ENCODE data around the gene ZBTB40.

ZBTB40 gene

DNA sequence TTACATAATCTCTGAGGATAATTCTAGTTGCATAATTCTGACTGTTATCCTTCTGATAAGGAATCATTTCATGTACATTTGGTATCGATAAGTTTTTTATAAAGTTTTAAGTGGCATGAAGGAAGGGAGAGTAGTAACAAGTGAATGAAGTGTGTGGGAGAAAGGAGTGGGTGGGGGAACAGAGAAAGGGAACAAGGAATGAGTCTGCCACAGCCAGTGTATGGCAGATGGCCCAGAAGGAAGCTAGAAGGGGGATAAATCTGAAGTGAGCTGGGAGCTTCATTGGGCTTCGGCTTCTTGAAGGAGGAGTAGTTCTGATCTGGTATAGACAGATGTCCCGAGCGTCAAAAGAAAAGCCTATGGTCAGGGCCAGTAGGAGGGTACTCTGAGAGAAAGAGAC, 18.6 kb downstream of the ZBTB40 start:
- Histone ChIP-seq H3K4me1 (ENCODE audit: control insufficient read depth, insufficient read depth, low read length) (no peaks in the 10 kb centered on the region), H3K4me3 (ENCODE audit: low read depth, low read length) (no peak overlapping the region), H3K9me3 (ENCODE audit: control insufficient read depth, insufficient read depth, low read depth, low read length) (no peaks in the 10 kb centered on the region), H3K27ac (ENCODE audit: extremely low read depth, low read depth, low read length) (no peak overlapping the region), H3K36me3 (ENCODE audit: control insufficient read depth in 2 of 2, insufficient read depth in 1 of 2, low read length in 2 of 2) (no peaks in the 10 kb centered on the region)
- TF ChIP-seq PRDM1 (tag by site-specific recombination; IDR thresholded peaks at IDR 0.05), result peak; percentile 77
- TF ChIP-seq ZFHX2 (tag by site-specific recombination; conservative IDR thresholded peaks at IDR 0.05), result peak; percentile 93
- TF ChIP-seq EGR2 (tag by site-specific recombination; IDR thresholded peaks at IDR 0.05; ENCODE audit: low read depth), result peak; percentile 91
- no peak for TF ChIP-seq ZNF266 (tag by site-specific recombination; IDR thresholded peaks at IDR 0.05; ENCODE audit: low read depth)
- ChIA-PET POLR2A (no interaction called here), CTCF (no interaction called here)

GRCh38 chr1:22471078-22471477, 19.4 kb downstream of the ZBTB40 start:
- H3K4me3 ChIP-seq (ENCODE audit: low read depth, low read length), result no peak overlapping the region
- no peaks in the 10 kb centered on the region for H3K36me3 ChIP-seq (ENCODE audit: control insufficient read depth in 2 of 2, insufficient read depth in 1 of 2, low read length in 2 of 2)
- no peaks in the 10 kb centered on the region for H3K9me3 ChIP-seq (ENCODE audit: control insufficient read depth, insufficient read depth, low read depth, low read length)
- H3K27ac ChIP-seq (ENCODE audit: extremely low read depth, low read depth, low read length), result no peak overlapping the region
- ChIA-PET POLR2A (no interaction called here), CTCF (no interaction called here)
- H3K4me1 ChIP-seq (ENCODE audit: control insufficient read depth, insufficient read depth, low read length), result no peaks in the 10 kb centered on the region
- TF ChIP-seq ZIC2 (tag by site-specific recombination; IDR thresholded peaks at IDR 0.05), result peak; percentile 65
- TF ChIP-seq SALL2 (tag by site-specific recombination; IDR thresholded peaks at IDR 0.05; ENCODE audit: borderline replicate concordance), result no peak
- 0 out of 2 replicates have a peak, but pooled peaks have one; percentile 22 for TF ChIP-seq ZNF544 (tag by site-specific recombination; IDR thresholded peaks at IDR 0.05)
- no peak for TF ChIP-seq ZNF837 (tag by site-specific recombination; IDR thresholded peaks at IDR 0.05)
- TF ChIP-seq ZBTB44 (tag by site-specific recombination; IDR thresholded peaks at IDR 0.05), result no peak
- TF ChIP-seq, protein P1, sequence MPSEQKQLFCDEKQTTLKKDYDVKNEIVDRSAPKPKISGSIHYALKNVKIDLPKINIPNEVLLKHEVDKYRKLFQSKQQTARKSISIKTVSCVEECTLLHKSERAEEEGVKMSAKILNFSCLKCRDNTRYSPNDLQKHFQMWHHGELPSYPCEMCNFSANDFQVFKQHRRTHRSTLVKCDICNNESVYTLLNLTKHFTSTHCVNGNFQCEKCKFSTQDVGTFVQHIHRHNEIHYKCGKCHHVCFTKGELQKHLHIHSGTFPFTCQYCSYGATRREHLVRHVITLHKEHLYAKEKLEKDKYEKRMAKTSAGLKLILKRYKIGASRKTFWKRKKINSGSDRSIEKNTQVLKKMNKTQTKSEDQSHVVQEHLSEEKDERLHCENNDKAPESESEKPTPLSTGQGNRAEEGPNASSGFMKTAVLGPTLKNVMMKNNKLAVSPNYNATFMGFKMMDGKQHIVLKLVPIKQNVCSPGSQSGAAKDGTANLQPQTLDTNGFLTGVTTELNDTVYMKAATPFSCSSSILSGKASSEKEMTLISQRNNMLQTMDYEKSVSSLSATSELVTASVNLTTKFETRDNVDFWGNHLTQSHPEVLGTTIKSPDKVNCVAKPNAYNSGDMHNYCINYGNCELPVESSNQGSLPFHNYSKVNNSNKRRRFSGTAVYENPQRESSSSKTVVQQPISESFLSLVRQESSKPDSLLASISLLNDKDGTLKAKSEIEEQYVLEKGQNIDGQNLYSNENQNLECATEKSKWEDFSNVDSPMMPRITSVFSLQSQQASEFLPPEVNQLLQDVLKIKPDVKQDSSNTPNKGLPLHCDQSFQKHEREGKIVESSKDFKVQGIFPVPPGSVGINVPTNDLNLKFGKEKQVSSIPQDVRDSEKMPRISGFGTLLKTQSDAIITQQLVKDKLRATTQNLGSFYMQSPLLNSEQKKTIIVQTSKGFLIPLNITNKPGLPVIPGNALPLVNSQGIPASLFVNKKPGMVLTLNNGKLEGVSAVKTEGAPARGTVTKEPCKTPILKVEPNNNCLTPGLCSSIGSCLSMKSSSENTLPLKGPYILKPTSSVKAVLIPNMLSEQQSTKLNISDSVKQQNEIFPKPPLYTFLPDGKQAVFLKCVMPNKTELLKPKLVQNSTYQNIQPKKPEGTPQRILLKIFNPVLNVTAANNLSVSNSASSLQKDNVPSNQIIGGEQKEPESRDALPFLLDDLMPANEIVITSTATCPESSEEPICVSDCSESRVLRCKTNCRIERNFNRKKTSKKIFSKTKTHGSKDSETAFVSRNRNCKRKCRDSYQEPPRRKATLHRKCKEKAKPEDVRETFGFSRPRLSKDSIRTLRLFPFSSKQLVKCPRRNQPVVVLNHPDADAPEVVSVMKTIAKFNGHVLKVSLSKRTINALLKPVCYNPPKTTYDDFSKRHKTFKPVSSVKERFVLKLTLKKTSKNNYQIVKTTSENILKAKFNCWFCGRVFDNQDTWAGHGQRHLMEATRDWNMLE (tag by site-specific recombination; conservative IDR thresholded peaks at IDR 0.05; ENCODE audit: low read depth), result no peak
- no peak for TF ChIP-seq TCF7L2 (IDR thresholded peaks at IDR 0.05; ENCODE audit: borderline replicate concordance, low read depth, low read length)
- TF ChIP-seq ZNF391 (tag by site-specific recombination; IDR thresholded peaks at IDR 0.05; ENCODE audit: borderline replicate concordance, low read depth), result no peak
- TF ChIP-seq ELK4 (IDR thresholded peaks at IDR 0.05; ENCODE audit: borderline replicate concordance, low read depth, low read length), result no peak
- TF ChIP-seq ZNF560 (tag by site-specific recombination; IDR thresholded peaks at IDR 0.05; ENCODE audit: borderline replicate concordance), result no peak
- peak; percentile 92 for TF ChIP-seq MZF1 (tag by site-specific recombination; IDR thresholded peaks at IDR 0.05; ENCODE audit: borderline replicate concordance)
- no peak for TF ChIP-seq ZNF24 (tag by site-specific recombination; IDR thresholded peaks at IDR 0.05)
- TF ChIP-seq ZNF112 (tag by site-specific recombination; IDR thresholded peaks at IDR 0.05), result no peak
- peak; percentile 24; the same call in 1 of the 2 replicates for TF ChIP-seq ZBTB8A (tag by site-specific recombination; IDR thresholded peaks at IDR 0.05)
- TF ChIP-seq ZNF2 (tag by site-specific recombination; IDR thresholded peaks at IDR 0.05), result no peak
- no peak for TF ChIP-seq BCL11B (tag by site-specific recombination; IDR thresholded peaks at IDR 0.05; ENCODE audit: low read depth)
- no peak for TF ChIP-seq GLI4 (tag by site-specific recombination; IDR thresholded peaks at IDR 0.05)
- no peak for TF ChIP-seq ZNF580 (tag by site-specific recombination; IDR thresholded peaks at IDR 0.05)
- TF ChIP-seq, protein P2, sequence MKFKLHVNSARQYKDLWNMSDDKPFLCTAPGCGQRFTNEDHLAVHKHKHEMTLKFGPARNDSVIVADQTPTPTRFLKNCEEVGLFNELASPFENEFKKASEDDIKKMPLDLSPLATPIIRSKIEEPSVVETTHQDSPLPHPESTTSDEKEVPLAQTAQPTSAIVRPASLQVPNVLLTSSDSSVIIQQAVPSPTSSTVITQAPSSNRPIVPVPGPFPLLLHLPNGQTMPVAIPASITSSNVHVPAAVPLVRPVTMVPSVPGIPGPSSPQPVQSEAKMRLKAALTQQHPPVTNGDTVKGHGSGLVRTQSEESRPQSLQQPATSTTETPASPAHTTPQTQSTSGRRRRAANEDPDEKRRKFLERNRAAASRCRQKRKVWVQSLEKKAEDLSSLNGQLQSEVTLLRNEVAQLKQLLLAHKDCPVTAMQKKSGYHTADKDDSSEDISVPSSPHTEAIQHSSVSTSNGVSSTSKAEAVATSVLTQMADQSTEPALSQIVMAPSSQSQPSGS (tag by site-specific recombination; IDR thresholded peaks at IDR 0.05; ENCODE audit: low read depth), result no peak
- no peak for TF ChIP-seq ZNF654 (tag by site-specific recombination; IDR thresholded peaks at IDR 0.05; ENCODE audit: low read depth)
- TF ChIP-seq KLF7 (tag by site-specific recombination; IDR thresholded peaks at IDR 0.05; ENCODE audit: borderline replicate concordance), result no peak
- TF ChIP-seq ZNF114 (tag by site-specific recombination; IDR thresholded peaks at IDR 0.05), result no peak
